Bone marrow (tissue), 2 donors: ENCODE measurements around the gene ARHGEF39.

Experiments used
- DNase-seq, 2 donors: peaks; one replicate each; lab custom pipeline; 2025; lab: John Stamatoyannopoulos, UW

ARHGEF39 gene

GRCh38 chr9:35664531-35665470, at the start of gene ARHGEF39:
Gene ARHGEF39, minus strand, starts transcription at chr9:35665195. Its CDS starts 26 bp downstream, at chr9:35665169.
- peak; percentile 14 to 32 for DNase-seq

GRCh38 chr9:35714123-35714522, 49.1 kb upstream of the ARHGEF39 start:
- DNase-seq, result no peak

GRCh38 chr9:35713578-35713977, 48.6 kb upstream of the ARHGEF39 start:
- no peak for DNase-seq

- DNase-seq, result no peak
Measured at GRCh38 chr9:35712762-35713400, 47.9 kb upstream of the ARHGEF39 start.

GRCh38 chr9:35711501-35712428, 46.8 kb upstream of the ARHGEF39 start:
- DNase-seq, result no peak

GRCh38 chr9:35710818-35711500, 46.0 kb upstream of the ARHGEF39 start:
- DNase-seq, result no peak

- DNase-seq, result no peak
Measured at GRCh38 chr9:35708146-35708545, 43.2 kb upstream of the ARHGEF39 start.

GRCh38 chr9:35706951-35707350, 42.0 kb upstream of the ARHGEF39 start:
- no peak for DNase-seq

GRCh38 chr9:35705836-35706430, 40.9 kb upstream of the ARHGEF39 start:
- DNase-seq, result no peak

- DNase-seq, result no peak
Measured at GRCh38 chr9:35705372-35705771, 40.4 kb upstream of the ARHGEF39 start.

GRCh38 chr9:35703906-35704672, 39.1 kb upstream of the ARHGEF39 start:
- DNase-seq, result no peak

- DNase-seq, result no peak
Measured at GRCh38 chr9:35702696-35703095, 37.7 kb upstream of the ARHGEF39 start.

GRCh38 chr9:35700942-35701341, 35.9 kb upstream of the ARHGEF39 start:
- DNase-seq, result no peak

- DNase-seq, result no peak
Measured at GRCh38 chr9:35700031-35700430, 35.0 kb upstream of the ARHGEF39 start.

- DNase-seq, result no peak
Measured at GRCh38 chr9:35698231-35698630, 33.2 kb upstream of the ARHGEF39 start.

GRCh38 chr9:35697486-35697885, 32.5 kb upstream of the ARHGEF39 start:
- DNase-seq, result no peak

GRCh38 chr9:35696520-35697215, 31.7 kb upstream of the ARHGEF39 start:
- peak in 1 of 2 donors; percentile 6 for DNase-seq

GRCh38 chr9:35695943-35696401, 31.0 kb upstream of the ARHGEF39 start:
- no peak for DNase-seq

GRCh38 chr9:35691757-35692301, 26.8 kb upstream of the ARHGEF39 start:
- DNase-seq, result no peak
